Measurements from ENCODE around the gene MYL6. TPM values are rescaled to one million over a fixed set of nuclear protein-coding genes. Genes with fewer than 3 reads are reported as not detected.
A peak's percentile ranks its signal among the peaks of the same experiment; 100 is the strongest.
"Not testable (repeated sequence)": the region's sequence is repeated elsewhere in the genome, so short reads cannot be mapped to it uniquely, and the experiment has no call there.

MYL6 gene
- total RNA-seq, 1 donor from 2014 or later = 1,067 TPM

DNA sequence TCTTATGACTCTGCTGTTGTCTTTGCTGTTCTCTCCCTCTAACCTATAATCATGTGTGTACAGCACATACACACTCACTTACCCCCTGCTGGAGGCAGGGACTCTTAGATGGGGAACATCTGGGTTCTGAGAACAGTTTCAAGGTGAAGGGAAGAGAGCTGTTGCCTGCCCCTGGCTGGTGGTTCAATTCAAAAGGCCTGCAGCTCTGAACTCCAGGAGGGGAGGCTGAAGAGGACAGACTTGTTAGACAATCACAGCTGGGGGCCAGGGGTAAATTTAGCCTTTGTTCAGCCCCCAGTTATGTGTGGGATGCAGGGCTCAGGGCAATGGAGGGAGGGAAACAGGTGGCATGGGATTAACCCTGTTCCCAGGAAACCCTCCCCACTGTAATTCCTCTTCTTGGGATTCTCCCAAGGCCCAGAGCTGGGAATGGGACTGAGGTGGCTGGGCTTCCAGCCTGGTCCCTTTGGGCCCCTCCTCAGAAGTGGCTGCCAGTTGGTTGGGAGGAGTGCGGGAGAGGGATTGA is 3.9 kb upstream of the MYL6 start:
- peaks cover 50% of the 10 kb centered on the region for H3K4me1 Mint-ChIP-seq (ENCODE audit: low read depth)
- no peak for DNase-seq (ENCODE audit: low spot score)
- peaks cover 29% of the 10 kb centered on the region for H3K36me3 Mint-ChIP-seq (ENCODE audit: low read depth)
- peak overlapping the region; percentile 35 for H3K27ac Mint-ChIP-seq
- intact Hi-C loops (cut with micrococcal nuclease) = loop anchor here (5.0 kb wide), 1 partner anchor 68 kb away; the partner anchor contains the start of genes NABP2 and RNF41
- H3K4me3 Mint-ChIP-seq (ENCODE audit: low read depth) = no peak overlapping the region
- no peaks in the 10 kb centered on the region for H3K27me3 Mint-ChIP-seq (ENCODE audit: low read depth)
- no peaks in the 10 kb centered on the region for H3K9me3 Mint-ChIP-seq

DNA sequence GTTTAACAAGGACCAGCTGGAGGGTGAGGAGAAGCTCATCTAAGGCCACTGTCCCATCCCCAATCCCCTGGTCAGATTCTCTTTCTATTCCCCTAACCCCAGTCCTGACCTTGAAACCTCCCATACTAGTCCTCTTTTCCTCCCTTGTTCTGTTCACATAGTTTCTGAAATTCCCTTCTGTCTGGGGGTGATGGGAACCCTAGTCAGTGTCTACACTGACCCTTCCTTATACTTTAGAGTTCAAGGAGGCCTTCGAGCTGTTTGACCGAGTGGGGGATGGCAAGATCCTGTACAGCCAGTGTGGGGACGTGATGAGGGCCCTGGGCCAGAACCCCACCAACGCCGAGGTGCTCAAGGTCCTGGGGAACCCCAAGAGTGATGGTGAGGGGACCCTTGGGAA is 3.3 kb upstream of the MYL6 start:
- intact Hi-C loops (cut with micrococcal nuclease) = loop anchor here (5.0 kb wide), 2 partner anchors 67 to 957 kb away; partner anchors contain the start of genes NABP2, RNF41 and STAT6
- Mint-ChIP-seq H3K27ac (peak overlapping the region; percentile 14), H3K36me3 (ENCODE audit: low read depth) (peaks cover 34% of the 10 kb centered on the region), H3K4me3 (ENCODE audit: low read depth) (no peak overlapping the region), H3K9me3 (no peaks in the 10 kb centered on the region), H3K27me3 (ENCODE audit: low read depth) (no peaks in the 10 kb centered on the region), H3K4me1 (ENCODE audit: low read depth) (peaks cover 54% of the 10 kb centered on the region)
- no peak for DNase-seq (ENCODE audit: low spot score)

DNA sequence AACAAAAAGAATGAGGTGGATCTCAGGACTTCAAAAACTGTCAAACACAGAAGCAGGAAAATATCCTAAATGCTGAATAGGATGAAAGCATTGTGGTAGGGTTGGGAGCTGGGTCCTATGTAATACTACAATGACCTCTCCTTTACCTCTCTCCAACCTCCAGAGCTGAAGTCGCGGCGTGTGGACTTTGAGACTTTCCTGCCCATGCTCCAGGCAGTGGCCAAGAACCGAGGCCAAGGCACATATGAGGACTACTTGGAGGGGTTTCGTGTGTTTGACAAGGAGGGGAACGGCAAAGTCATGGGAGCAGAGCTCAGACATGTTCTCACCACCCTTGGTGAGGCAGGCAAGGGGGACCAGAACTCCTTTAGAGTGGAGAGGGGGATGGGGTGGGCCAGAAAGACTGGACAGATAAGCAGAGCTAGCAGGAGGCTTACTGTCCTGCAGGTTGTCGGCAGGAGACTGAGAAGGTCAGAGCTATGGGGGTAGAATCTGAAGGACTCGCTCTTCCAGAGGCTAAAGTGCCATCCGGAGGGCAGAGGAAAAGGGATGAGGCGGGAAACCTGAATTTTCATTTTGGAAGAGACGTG is 2.8 kb upstream of the MYL6 start:
- peaks cover 39% of the 10 kb centered on the region for H3K36me3 Mint-ChIP-seq (ENCODE audit: low read depth)
- no peak for DNase-seq (ENCODE audit: low spot score)
- no peaks in the 10 kb centered on the region for H3K9me3 Mint-ChIP-seq
- H3K4me3 Mint-ChIP-seq (ENCODE audit: low read depth) = peak overlapping the region; percentile 55
- no peaks in the 10 kb centered on the region for H3K27me3 Mint-ChIP-seq (ENCODE audit: low read depth)
- intact Hi-C loops (cut with micrococcal nuclease) = loop anchor here (5.0 kb wide), 1 partner anchor 957 kb away; the partner anchor contains the start of gene STAT6
- H3K27ac Mint-ChIP-seq = peak overlapping the region; percentile 14
- H3K4me1 Mint-ChIP-seq (ENCODE audit: low read depth) = peaks cover 55% of the 10 kb centered on the region

DNA sequence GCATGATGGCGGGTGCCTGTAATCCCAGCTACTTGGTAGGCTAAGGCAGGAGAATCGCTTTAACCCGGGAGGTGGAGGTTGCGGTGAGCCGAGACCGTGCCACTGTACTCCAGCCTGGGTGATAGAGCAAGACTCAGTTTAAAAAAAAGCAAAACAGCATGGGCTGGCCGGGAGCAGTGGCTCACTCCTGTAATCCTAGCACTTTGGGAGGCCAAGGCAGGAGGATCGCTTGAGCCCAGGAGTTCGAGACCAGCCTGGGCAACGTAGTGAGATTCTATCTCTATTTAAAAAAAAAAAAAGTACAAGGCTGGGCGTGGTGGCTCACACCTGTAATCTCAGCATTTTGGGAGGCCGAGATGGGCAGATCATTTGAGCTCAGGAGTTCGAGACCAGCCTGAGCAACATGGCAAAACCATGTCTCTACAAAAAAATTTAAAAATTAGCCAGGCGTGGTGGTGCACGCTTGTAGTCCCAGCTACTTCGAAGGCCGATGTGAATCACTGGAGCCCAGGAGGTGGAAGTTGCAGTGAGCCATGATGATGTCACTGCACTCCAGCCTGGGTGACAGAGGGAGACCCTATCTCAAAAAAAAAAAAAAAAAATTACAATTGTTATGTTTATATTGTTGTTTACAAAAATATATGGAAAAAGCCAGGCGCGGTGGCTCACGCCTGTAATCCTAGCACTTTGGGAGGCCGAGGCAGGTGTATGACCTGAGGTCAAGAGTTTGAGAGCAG is 1.5 kb upstream of the MYL6 start:
- H3K4me1 Mint-ChIP-seq (ENCODE audit: low read depth) = peaks cover 58% of the 10 kb centered on the region
- H3K9me3 Mint-ChIP-seq; DNase-seq (ENCODE audit: low spot score); H3K27me3 Mint-ChIP-seq (ENCODE audit: low read depth): not testable (repeated sequence)
- H3K4me3 Mint-ChIP-seq (ENCODE audit: low read depth) = peak overlapping the region; percentile 97
- H3K27ac Mint-ChIP-seq = peak overlapping the region; percentile 91
- intact Hi-C loops (cut with micrococcal nuclease) = loop anchor here (5.0 kb wide), 1 partner anchor 956 kb away; the partner anchor contains the start of gene STAT6
- peaks cover 52% of the 10 kb centered on the region for H3K36me3 Mint-ChIP-seq (ENCODE audit: low read depth)

DNA sequence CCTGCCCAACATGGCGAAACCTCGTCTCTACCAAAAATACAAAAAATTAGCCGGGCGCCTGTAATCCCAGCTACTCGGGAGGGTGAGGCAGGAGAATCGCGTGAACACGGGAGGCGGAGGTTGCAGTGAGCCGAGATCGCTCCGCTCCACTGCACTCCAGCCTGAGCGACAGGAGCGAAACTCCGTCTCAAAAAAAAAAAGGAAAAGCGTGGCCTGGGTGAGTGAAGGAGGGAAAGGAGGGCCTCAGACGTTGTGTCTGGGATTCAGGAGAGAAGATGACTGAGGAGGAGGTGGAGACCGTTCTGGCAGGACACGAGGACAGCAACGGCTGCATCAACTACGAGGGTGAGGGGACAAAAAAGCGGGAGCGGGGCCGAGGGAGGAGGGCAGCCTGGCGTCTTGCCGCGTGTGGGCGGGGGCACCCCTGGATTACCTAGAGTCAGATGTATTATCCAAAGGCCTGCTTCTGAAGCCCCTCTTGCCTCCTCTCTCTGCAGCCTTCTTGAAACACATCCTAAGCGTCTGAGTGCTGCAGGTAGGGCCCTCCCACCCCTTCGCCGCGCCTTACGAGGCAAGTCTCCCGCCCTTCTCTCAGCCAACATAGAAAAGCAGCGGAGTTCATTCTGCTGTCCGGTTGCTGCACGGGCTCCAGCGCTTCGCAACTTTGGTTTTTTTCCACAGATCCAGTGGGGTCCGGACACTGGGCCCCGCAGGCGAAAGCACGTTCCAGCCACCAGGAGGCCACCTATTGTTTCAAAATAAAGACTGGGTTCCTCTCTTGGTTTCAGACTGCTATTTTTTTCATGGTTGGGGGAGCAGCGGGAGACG is 744 bp upstream of the MYL6 start:
- peaks cover 60% of the 10 kb centered on the region for H3K36me3 Mint-ChIP-seq (ENCODE audit: low read depth)
- H3K4me3 Mint-ChIP-seq (ENCODE audit: low read depth) = peak overlapping the region; percentile 97
- H3K4me1 Mint-ChIP-seq (ENCODE audit: low read depth) = peaks cover 58% of the 10 kb centered on the region
- peak; percentile 61 for DNase-seq (ENCODE audit: low spot score)
- intact Hi-C loops (cut with micrococcal nuclease) = loop anchor here (1.0 to 5.0 kb wide), 4 partner anchors 31 to 955 kb away; partner anchors contain the start of genes SMARCC2, STAT6 and ZC3H10
- H3K27me3 Mint-ChIP-seq (ENCODE audit: low read depth) = no peaks in the 10 kb centered on the region
- no peaks in the 10 kb centered on the region for H3K9me3 Mint-ChIP-seq
- H3K27ac Mint-ChIP-seq = peak overlapping the region; percentile 91

- H3K9me3 Mint-ChIP-seq = no peaks in the 10 kb centered on the region
- peaks cover 75% of the 10 kb centered on the region for H3K36me3 Mint-ChIP-seq (ENCODE audit: low read depth)
- H3K4me3 Mint-ChIP-seq (ENCODE audit: low read depth) = peak overlapping the region; percentile 97
- intact Hi-C loops (cut with micrococcal nuclease) = loop anchor here (1.0 to 5.0 kb wide), 4 partner anchors 30 to 953 kb away; partner anchors contain the start of genes SMARCC2, STAT6 and ZC3H10
- peaks cover 47% of the 10 kb centered on the region for H3K4me1 Mint-ChIP-seq (ENCODE audit: low read depth)
- no peak for DNase-seq (ENCODE audit: low spot score)
- H3K27me3 Mint-ChIP-seq (ENCODE audit: low read depth) = no peaks in the 10 kb centered on the region
- H3K27ac Mint-ChIP-seq = peak overlapping the region; percentile 91
Observed at GRCh38 chr12:56158926-56159461, 835 bp downstream of the MYL6 start.

DNA sequence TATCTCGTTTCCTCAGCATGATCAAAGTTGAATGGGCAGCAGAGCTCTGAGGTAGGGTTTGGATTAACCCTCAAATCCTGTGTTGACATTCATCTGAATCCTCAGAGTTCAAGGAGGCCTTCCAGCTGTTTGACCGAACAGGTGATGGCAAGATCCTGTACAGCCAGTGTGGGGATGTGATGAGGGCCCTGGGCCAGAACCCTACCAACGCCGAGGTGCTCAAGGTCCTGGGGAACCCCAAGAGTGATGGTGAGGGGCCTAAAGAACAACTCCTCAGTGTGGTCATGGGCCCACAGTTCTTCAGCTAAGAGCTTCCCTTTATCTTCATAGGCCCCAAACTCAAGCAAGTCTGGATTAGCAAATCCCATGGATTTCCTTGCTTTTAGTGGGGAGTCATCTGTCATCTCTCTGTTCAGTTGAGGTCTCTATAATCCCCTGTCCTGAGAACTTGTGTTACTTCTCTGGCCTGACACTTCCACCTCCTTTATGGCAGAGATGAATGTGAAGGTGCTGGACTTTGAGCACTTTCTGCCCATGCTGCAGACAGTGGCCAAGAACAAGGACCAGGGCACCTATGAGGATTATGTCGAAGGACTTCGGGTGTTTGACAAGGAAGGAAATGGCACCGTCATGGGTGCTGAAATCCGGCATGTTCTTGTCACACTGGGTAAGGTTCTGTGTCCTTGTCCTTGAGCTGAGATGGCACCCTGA is 1.5 kb downstream of the MYL6 start:
- intact Hi-C loops (cut with micrococcal nuclease) = loop anchor here (2.0 to 5.0 kb wide), 3 partner anchors 29 to 953 kb away; partner anchors contain the start of genes SMARCC2, STAT6 and ZC3H10
- Mint-ChIP-seq H3K9me3 (no peaks in the 10 kb centered on the region), H3K36me3 (ENCODE audit: low read depth) (peaks cover 81% of the 10 kb centered on the region), H3K27ac (peak overlapping the region; percentile 91), H3K4me3 (ENCODE audit: low read depth) (peak overlapping the region; percentile 97), H3K4me1 (ENCODE audit: low read depth) (peaks cover 44% of the 10 kb centered on the region), H3K27me3 (ENCODE audit: low read depth) (no peaks in the 10 kb centered on the region)
- DNase-seq (ENCODE audit: low spot score) = no peak

- Mint-ChIP-seq H3K27me3 (ENCODE audit: low read depth) (no peaks in the 10 kb centered on the region), H3K4me3 (ENCODE audit: low read depth) (peak overlapping the region; percentile 97), H3K4me1 (ENCODE audit: low read depth) (peaks cover 40% of the 10 kb centered on the region), H3K9me3 (no peaks in the 10 kb centered on the region), H3K36me3 (ENCODE audit: low read depth) (peaks cover 81% of the 10 kb centered on the region), H3K27ac (peak overlapping the region; percentile 86)
- DNase-seq (ENCODE audit: low spot score) = peak; percentile 50
- intact Hi-C loops (cut with micrococcal nuclease) = no loop called here
Observed at GRCh38 chr12:56160193-56160763, 2.1 kb downstream of the MYL6 start.

GRCh38 chr12:56160894-56161689 is 2.9 kb downstream of the MYL6 start:
- no peak for DNase-seq (ENCODE audit: low spot score)
- Mint-ChIP-seq H3K4me3 (ENCODE audit: low read depth) (peak overlapping the region; percentile 97), H3K36me3 (ENCODE audit: low read depth) (peaks cover 81% of the 10 kb centered on the region), H3K27me3 (ENCODE audit: low read depth) (no peaks in the 10 kb centered on the region), H3K9me3 (no peaks in the 10 kb centered on the region), H3K4me1 (ENCODE audit: low read depth) (peaks cover 35% of the 10 kb centered on the region), H3K27ac (peak overlapping the region; percentile 86)
- intact Hi-C loops (cut with micrococcal nuclease) = no loop called here

DNA sequence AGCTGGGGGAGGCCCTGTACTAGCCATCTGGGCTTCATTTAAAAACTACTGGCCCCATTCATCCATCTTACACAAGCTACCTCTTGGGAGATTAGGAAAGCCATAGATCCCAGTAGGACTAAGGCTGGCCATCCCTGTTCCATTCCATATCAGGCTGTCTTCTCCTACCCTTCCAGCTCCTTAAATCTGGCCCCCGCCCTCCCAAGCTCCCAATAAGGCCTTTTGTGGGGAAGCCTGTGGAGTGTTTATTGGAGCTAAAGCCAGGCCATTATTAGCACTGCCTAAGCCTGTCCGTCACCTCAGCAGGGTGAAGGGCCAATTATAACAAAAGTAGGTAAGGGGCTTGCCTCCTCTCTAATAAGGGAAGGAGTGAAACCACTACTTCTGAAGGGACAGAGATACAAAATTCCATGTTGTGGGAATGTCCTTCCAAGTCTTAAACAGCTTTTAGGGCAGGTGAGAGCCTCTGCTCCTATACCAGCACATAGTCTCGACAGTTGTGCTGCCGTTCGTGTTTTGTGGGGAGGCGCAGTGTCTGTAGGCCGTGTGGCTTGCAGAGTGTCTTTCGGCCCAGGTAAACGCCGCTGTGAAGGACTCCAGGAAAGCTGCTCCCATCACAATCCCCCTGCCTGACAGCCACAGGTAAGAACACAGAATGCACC is 3.7 kb downstream of the MYL6 start:
- Mint-ChIP-seq H3K4me1 (ENCODE audit: low read depth) (peaks cover 35% of the 10 kb centered on the region), H3K27me3 (ENCODE audit: low read depth) (no peaks in the 10 kb centered on the region), H3K27ac (peak overlapping the region; percentile 63), H3K4me3 (ENCODE audit: low read depth) (peak overlapping the region; percentile 97), H3K36me3 (ENCODE audit: low read depth) (peaks cover 81% of the 10 kb centered on the region), H3K9me3 (no peaks in the 10 kb centered on the region)
- no peak for DNase-seq (ENCODE audit: low spot score)
- intact Hi-C loops (cut with micrococcal nuclease) = no loop called here

Measured in activated T-helper 2 cell treated with anti-CD3 and anti-CD28 coated beads, Interferon-gamma antibody, Interleukin-2, Interleukin-4, amounts not matched to agents 10 μg/mL and 5 μg/mL and 100 μg/mL, durations not matched to agents 14 hours and 24 hours and 36 hours (primary cell).